Testis (tissue), 2 donors: ENCODE results near the gene MYDGF.

Source experiments
- CTCF ChIP-seq, 3 experiments: fragments of 450-650 bp in 2 of 3; fragments of 200-600 bp in 1 of 3; sonication (generic) in 1 of 3; IDR thresholded peaks; one replicate each; pipeline ENCODE4 v1.5.1; 2016 to 2019; ENCODE audit warnings: antibody characterized with exemption in 3 of 3, mild to moderate bottlenecking in 2 of 3, moderate library complexity in 1 of 3
- POLR2A ChIP-seq: fragments of 450-650 bp; IDR thresholded peaks from one replicate; pipeline ENCODE4 v1.6.1; 2017; ENCODE audit warnings: antibody characterized with exemption, mild to moderate bottlenecking, moderate library complexity

- no peak for TF ChIP-seq CTCF (IDR thresholded peaks at IDR 0.05)
- TF ChIP-seq POLR2A, result no peak
Measured at GRCh38 chr19:4690361-4690760, 20.2 kb upstream of the MYDGF start.
